ENCODE results near the gene KCNS3.

DNA sequence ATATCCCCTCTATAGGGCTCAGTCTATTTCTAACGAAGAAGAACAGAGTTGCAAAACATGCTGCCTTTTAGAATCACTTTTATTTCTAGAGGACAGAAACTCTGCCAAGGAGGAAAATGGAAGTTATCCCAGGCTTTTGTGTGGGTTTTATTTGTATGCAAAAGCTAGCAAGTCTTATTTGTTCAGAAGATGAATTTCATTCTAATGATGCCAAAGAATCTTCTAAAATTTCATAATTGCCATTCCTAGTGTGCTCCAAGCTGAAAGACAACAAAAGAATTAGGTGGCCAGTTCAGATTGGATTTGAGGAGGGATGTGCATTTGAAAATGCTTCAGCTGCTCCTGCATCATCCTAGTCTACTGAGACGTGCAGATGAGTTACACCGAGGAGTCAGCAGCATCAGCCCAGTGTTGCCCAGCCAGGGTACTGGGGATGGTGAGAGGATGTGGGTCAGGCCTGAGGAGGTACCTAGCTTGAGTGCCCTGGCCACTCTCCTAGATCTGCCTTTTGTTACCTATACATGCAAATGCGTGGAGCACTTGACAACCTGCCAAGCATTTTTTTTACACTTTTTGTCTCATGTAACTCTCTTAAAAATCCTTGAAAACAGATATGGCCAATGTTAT is 80.1 kb downstream of the KCNS3 start:
- no peak for TF ChIP-seq FOXA1 (IDR thresholded peaks at IDR 0.05)
- no peak for TF ChIP-seq ARNT (IDR thresholded peaks at IDR 0.05)
- no peak for TF ChIP-seq BHLHE40 (IDR thresholded peaks at IDR 0.05; ENCODE audit: borderline replicate concordance)
- no peak for TF ChIP-seq FOXM1 (IDR thresholded peaks at IDR 0.05; ENCODE audit: borderline replicate concordance)
- TF ChIP-seq SUZ12 (IDR thresholded peaks at IDR 0.05) = no peak
- no peak for TF ChIP-seq ELF4 (IDR thresholded peaks at IDR 0.05)

All from HEK293T (cell line).